ENCODE measurements around the gene ARHGDIB. TPM values are rescaled to one million over a fixed set of nuclear protein-coding genes. Genes with fewer than 3 reads are reported as not detected.

The ARHGDIB gene
- total RNA-seq, 4 donors from 2014 or later = 96.1 to 255 (median 151) TPM

DNA sequence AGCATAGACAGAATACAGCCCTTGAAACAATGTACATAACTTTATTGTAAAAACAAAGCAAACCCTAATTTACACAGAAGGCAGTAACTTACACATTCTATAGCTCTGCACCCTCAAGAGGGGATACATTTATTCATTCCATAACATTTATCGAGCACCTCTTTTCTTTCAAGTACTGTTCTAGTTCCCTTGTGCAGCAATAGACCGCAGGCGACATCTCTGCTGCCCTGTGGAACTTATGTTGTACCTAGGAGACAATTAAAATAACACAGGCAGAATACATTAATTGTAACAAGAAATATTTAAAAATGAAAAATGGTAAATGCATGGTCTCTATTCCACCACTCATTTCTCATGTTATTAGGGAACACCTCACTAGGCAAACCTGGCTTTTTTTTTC lies 1.4 kb upstream of the ARHGDIB start:
- TF ChIP-seq, protein P1, sequence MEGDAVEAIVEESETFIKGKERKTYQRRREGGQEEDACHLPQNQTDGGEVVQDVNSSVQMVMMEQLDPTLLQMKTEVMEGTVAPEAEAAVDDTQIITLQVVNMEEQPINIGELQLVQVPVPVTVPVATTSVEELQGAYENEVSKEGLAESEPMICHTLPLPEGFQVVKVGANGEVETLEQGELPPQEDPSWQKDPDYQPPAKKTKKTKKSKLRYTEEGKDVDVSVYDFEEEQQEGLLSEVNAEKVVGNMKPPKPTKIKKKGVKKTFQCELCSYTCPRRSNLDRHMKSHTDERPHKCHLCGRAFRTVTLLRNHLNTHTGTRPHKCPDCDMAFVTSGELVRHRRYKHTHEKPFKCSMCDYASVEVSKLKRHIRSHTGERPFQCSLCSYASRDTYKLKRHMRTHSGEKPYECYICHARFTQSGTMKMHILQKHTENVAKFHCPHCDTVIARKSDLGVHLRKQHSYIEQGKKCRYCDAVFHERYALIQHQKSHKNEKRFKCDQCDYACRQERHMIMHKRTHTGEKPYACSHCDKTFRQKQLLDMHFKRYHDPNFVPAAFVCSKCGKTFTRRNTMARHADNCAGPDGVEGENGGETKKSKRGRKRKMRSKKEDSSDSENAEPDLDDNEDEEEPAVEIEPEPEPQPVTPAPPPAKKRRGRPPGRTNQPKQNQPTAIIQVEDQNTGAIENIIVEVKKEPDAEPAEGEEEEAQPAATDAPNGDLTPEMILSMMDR (IDR thresholded peaks at IDR 0.05; ENCODE audit: low read depth) = no peak

DNA sequence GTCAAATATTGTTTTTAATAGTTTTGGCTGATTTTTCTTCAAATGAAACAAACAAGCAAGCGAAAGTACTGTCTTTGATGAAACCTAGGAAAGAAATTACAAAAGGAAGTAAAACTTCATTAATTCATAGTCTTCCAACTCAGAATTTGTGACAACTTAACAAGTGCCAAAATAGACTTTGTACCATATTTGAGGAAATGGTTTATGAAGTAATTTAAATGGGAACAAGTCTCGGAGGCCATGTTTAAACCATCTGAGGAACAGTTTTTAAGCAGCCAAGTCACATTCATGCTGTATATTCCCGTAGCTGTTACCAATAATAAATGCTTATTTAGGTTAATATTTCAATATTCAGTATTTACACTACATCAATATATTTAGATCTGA lies 745 bp upstream of the ARHGDIB start:
- TF ChIP-seq, protein P1 (IDR thresholded peaks at IDR 0.05; ENCODE audit: low read depth) = no peak

DNA sequence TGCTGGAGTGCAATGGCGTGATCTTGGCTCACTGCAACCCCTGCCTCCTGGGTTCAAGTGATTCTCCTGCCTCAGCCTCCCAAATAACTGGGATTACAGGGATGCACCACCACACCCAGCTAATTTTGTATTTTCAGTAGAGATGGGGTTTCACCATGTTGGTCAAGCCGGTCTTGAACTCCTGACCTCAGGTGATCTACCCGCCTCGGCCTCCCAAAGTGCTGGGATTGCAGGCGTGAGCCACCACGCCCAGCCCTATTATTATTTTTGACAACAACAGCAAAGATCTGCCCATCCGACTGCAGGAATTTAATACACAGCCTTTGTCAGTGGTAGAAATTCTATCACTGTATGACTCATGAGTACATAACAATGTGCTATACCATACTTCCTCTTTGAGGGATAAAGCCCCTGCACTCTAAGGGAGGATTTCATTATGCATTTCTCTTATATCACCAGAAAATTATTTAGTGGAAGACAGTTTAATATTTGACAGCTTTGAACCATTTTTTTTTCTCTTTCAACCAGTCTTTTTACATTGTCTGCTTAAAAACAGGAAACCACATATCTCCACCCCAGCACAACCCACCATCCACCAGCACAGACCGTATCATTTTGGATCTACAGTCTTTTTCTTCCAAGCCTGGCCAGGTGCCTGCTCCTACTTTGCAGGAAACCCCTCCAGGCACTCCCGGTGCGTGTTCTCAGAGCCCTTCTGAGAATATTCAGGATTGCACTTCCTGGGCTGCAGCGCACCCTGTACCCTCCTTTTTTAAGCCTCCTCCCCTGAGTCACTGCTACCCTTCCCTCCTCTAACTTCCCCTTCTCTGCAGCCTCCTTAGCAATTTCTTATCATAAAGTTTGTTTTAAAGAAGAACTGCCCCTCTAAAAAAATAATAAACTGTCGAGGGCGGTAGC lies 594 bp downstream of the ARHGDIB start:
- TF ChIP-seq, protein P1 (IDR thresholded peaks at IDR 0.05; ENCODE audit: low read depth) = no peak

DNA sequence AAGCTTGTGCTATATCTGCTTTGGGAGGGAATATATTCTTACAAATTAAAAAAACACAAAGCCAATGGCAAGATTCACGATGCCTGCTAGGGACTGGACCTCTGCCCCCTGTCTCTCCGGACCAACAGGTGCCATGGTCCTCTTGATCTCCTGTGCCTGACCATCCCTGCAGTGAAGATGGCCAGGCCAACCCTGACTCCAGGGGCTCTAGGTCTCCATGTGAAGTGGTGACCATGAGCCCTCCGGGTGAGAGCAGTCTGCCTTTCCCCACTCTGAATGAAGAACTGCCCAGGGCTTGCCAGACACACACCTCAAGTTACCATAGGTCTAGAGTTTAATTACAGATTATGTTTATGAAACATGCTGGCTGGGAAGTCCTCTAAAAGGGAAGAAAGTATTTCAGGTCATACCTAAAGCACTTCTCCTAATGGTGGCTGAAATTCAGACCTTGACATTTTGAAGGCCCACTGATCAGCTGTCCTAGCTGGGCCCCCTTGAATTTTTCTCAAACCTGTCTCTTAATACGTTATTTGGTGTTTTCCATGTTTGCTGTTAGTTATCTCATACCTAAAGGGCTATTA lies 1.4 kb downstream of the ARHGDIB start:
- TF ChIP-seq, protein P1 (IDR thresholded peaks at IDR 0.05; ENCODE audit: low read depth) = no peak

DNA sequence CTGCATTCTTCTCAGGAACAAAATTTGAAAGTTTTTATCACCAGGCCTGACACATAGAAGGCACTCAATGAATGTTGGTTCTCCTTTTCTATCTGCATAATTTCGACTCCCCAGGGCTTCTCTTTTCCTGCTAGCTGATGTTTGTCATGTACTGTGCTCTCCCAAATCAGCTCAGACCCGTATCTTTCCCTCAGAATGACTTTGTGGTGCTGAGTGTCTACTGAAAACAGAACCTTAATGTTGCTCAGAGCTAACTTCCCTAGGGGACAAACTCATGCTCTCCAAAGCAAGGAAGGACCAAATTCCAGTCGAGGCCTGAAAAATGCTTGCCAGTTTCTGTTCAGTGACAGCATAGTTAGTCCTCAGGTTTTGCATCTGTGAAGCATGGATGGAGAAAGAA lies 1.9 kb downstream of the ARHGDIB start:
- TF ChIP-seq, protein P1 (IDR thresholded peaks at IDR 0.05; ENCODE audit: low read depth) = no peak

DNA sequence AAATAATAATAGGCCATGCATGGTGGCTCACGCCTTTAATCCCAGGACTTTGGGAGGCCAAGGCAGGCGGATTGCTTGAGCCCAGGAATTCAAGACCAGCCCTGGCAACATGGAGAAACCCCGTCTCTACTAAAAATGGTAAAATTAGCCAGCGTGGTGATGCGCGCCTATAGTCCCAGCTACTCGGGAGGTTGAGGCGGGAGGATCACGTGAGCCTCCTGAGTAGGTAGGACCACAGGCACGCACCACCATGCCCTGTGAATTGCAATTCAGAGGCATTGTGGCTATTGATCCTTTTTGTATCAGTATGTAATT lies 2.3 kb downstream of the ARHGDIB start:
- TF ChIP-seq, protein P1 (IDR thresholded peaks at IDR 0.05; ENCODE audit: low read depth) = no peak

DNA sequence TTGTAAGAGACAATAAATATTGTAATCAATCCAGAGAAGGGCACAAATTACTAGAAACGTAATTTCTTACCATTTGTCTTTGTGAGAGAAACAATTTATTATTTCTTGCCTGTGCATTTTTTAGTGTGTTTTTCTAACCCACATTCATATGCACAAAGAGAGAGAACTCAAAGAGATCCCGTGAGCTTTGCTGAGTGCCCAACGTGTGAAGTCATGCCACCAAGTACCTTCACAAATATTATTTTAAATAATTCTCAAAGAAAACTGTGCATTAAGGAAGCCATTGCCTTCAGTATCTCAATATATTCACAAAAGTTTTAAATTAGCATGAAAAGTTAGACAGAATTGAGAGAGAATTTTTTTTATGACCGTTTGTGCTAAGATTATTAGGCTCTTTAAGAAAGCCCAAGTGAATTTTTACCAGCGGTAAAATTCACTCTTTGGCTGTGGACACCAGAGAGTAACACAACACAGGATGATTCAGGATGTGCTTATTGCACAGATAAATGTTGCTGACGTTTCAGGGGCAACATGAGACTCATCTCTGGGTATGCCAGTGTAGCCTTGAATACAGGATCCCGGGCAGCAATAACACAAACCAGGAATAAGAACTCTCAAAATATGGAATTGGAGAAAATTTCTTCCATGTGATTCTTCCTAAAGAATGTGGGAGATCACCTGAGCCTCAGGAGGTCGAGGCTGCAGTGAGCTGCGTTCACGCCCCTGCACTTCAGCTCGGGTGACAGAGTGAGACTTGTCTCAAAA lies 2.9 kb downstream of the ARHGDIB start:
- TF ChIP-seq, protein P1 (IDR thresholded peaks at IDR 0.05; ENCODE audit: low read depth) = no peak

All from subcutaneous adipose tissue (tissue), 4 donors.